Endothelial cell (in vitro differentiated cells): ENCODE measurements around the gene OTULIN. TPM values are rescaled to one million over a fixed set of nuclear protein-coding genes. Genes with fewer than 3 reads are reported as not detected.

ENCODE experiments used
- DNase-seq: peaks from one replicate; pipeline ENCODE4 v3.0.0; 2021; ENCODE audit warnings: low spot score
- H3K27ac Mint-ChIP-seq: one replicate; pipeline ENCODE4 v1.8.0; 2021; ENCODE audit warnings: mixed read lengths, inconsistent platforms; ENCODE audit not compliant: unreplicated experiment
- H3K27me3 Mint-ChIP-seq: one replicate; pipeline ENCODE4 v1.8.0; 2021; ENCODE audit warnings: mild to moderate bottlenecking, moderate library complexity, mixed read lengths, inconsistent platforms; ENCODE audit not compliant: unreplicated experiment
- H3K36me3 Mint-ChIP-seq: one replicate; pipeline ENCODE4 v1.8.0; 2021; ENCODE audit warnings: mild to moderate bottlenecking, low read depth, mixed read lengths, inconsistent platforms; ENCODE audit not compliant: unreplicated experiment
- H3K4me1 Mint-ChIP-seq: one replicate; pipeline ENCODE4 v1.8.0; 2021; ENCODE audit warnings: mild to moderate bottlenecking, mixed read lengths, inconsistent platforms; ENCODE audit not compliant: unreplicated experiment
- H3K4me3 Mint-ChIP-seq: one replicate; pipeline ENCODE4 v1.8.0; 2021; ENCODE audit warnings: mild to moderate bottlenecking, mixed read lengths, inconsistent platforms; ENCODE audit not compliant: unreplicated experiment
- H3K9me3 Mint-ChIP-seq: one replicate; pipeline ENCODE4 v1.8.0; 2021; ENCODE audit warnings: mixed read lengths, inconsistent platforms; ENCODE audit not compliant: unreplicated experiment
- total RNA-seq: library from RNA; stranded (reverse); fragmentation: NEBNext Ultra II Directional; extraction: Animal tissue kit (Norgen Biotek cat#: 25700); gene quantifications from one replicate; pipeline ENCODE4 v1.2.1, GENCODE V29; 2021; ENCODE audit not compliant: unreplicated experiment
- TF ChIP-seq, protein P1 (sequence below): fragments of 200-600 bp; sonication (generic); IDR thresholded peaks from one replicate; pipeline ENCODE4 v1.5.0; 2021; ENCODE audit warnings: antibody characterized with exemption; ENCODE audit not compliant: unreplicated experiment

Gene OTULIN
- total RNA-seq, 1 donor from 2014 or later, result 39.7 TPM

GRCh38 chr5:14737291-14737690 is 72.8 kb downstream of the OTULIN start:
- TF ChIP-seq, protein P1, sequence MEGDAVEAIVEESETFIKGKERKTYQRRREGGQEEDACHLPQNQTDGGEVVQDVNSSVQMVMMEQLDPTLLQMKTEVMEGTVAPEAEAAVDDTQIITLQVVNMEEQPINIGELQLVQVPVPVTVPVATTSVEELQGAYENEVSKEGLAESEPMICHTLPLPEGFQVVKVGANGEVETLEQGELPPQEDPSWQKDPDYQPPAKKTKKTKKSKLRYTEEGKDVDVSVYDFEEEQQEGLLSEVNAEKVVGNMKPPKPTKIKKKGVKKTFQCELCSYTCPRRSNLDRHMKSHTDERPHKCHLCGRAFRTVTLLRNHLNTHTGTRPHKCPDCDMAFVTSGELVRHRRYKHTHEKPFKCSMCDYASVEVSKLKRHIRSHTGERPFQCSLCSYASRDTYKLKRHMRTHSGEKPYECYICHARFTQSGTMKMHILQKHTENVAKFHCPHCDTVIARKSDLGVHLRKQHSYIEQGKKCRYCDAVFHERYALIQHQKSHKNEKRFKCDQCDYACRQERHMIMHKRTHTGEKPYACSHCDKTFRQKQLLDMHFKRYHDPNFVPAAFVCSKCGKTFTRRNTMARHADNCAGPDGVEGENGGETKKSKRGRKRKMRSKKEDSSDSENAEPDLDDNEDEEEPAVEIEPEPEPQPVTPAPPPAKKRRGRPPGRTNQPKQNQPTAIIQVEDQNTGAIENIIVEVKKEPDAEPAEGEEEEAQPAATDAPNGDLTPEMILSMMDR, result no peak
- no peak for DNase-seq
- H3K27me3 Mint-ChIP-seq, result peaks cover 4% of the 10 kb centered on the region
- H3K27ac Mint-ChIP-seq, result no peak overlapping the region
- H3K4me3 Mint-ChIP-seq, result no peak overlapping the region
- peaks cover 23% of the 10 kb centered on the region for H3K36me3 Mint-ChIP-seq
- no peaks in the 10 kb centered on the region for H3K4me1 Mint-ChIP-seq
- H3K9me3 Mint-ChIP-seq, result no peaks in the 10 kb centered on the region

GRCh38 chr5:14738050-14738449 is 73.5 kb downstream of the OTULIN start:
- no peaks in the 10 kb centered on the region for H3K4me1 Mint-ChIP-seq

DNA sequence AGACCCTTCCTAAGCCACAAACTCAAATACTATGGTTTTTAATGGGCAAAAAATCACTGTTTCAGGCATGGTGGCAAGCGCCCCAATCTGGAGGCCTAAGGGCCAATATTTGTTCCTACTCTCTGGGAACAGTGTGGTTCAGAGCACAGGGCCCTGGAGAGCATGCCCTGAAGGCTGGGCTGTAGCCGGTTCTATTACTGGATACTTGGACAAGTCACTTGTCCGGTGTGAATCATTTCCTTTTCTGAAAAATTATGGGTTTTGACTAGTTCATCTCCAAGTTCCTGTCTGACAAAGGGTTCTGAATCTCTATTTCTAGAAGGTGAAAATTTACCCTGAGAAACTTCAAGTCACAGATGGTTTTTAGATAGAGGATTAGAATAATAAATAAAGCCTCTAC is 75.0 kb downstream of the OTULIN start:
- H3K36me3 Mint-ChIP-seq, result peaks cover 28% of the 10 kb centered on the region
- DNase-seq, result no peak
- H3K4me1 Mint-ChIP-seq, result no peaks in the 10 kb centered on the region
- TF ChIP-seq, protein P1, result no peak
- no peak overlapping the region for H3K4me3 Mint-ChIP-seq
- H3K9me3 Mint-ChIP-seq, result no peaks in the 10 kb centered on the region
- no peak overlapping the region for H3K27ac Mint-ChIP-seq
- H3K27me3 Mint-ChIP-seq, result peaks cover 4% of the 10 kb centered on the region

More at GRCh38 chr5:14738050-14738449, 73.5 kb downstream of the OTULIN start:
- DNase-seq, result no peak
- Mint-ChIP-seq H3K36me3 (peaks cover 29% of the 10 kb centered on the region), H3K4me3 (no peak overlapping the region), H3K9me3 (no peaks in the 10 kb centered on the region), H3K27me3 (peaks cover 4% of the 10 kb centered on the region), H3K27ac (no peak overlapping the region)
- TF ChIP-seq, protein P1, result no peak

- no peaks in the 10 kb centered on the region for H3K9me3 Mint-ChIP-seq
- H3K27me3 Mint-ChIP-seq, result peaks cover 4% of the 10 kb centered on the region
- peaks cover 24% of the 10 kb centered on the region for H3K36me3 Mint-ChIP-seq
- H3K4me1 Mint-ChIP-seq, result no peaks in the 10 kb centered on the region
- H3K4me3 Mint-ChIP-seq, result no peak overlapping the region
- no peak for DNase-seq
- TF ChIP-seq, protein P1, result no peak
- H3K27ac Mint-ChIP-seq, result no peak overlapping the region
These were observed 75.5 kb downstream of the OTULIN start for GRCh38 chr5:14739981-14740380.

DNA sequence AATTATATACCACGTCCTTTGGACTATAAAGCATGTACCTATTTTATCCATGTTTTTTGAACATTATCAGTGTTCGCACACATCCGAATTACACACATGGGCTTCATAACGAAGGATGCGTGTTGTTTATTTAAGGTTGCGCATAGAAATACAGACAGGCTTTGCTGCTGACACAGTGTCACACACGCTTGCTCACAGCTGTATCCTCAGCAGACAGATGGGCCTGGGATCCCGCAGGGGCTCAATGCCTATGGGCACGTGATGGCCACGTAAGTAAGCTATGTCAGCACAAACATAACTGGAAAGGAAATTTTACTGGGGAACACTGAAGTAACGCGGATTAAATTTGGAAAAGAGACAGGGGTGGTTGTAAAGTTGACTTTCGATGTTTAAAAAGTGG is 76.6 kb downstream of the OTULIN start:
- Mint-ChIP-seq H3K36me3 (peaks cover 28% of the 10 kb centered on the region), H3K27ac (no peak overlapping the region), H3K27me3 (peaks cover 5% of the 10 kb centered on the region), H3K4me1 (peaks cover 3% of the 10 kb centered on the region), H3K9me3 (no peaks in the 10 kb centered on the region), H3K4me3 (no peak overlapping the region)
- no peak for DNase-seq
- TF ChIP-seq, protein P1, result no peak
